GM19463 (cell line): ENCODE measurements around the gene PRR5.

ENCODE experiments used
- ATAC-seq: cut with Tn5 transposase; IDR thresholded peaks from one replicate; pipeline ENCODE4 v1.9.1; 2021; ENCODE audit warnings: mild to moderate bottlenecking, moderate library complexity; ENCODE audit not compliant: unreplicated experiment

Gene PRR5

DNA sequence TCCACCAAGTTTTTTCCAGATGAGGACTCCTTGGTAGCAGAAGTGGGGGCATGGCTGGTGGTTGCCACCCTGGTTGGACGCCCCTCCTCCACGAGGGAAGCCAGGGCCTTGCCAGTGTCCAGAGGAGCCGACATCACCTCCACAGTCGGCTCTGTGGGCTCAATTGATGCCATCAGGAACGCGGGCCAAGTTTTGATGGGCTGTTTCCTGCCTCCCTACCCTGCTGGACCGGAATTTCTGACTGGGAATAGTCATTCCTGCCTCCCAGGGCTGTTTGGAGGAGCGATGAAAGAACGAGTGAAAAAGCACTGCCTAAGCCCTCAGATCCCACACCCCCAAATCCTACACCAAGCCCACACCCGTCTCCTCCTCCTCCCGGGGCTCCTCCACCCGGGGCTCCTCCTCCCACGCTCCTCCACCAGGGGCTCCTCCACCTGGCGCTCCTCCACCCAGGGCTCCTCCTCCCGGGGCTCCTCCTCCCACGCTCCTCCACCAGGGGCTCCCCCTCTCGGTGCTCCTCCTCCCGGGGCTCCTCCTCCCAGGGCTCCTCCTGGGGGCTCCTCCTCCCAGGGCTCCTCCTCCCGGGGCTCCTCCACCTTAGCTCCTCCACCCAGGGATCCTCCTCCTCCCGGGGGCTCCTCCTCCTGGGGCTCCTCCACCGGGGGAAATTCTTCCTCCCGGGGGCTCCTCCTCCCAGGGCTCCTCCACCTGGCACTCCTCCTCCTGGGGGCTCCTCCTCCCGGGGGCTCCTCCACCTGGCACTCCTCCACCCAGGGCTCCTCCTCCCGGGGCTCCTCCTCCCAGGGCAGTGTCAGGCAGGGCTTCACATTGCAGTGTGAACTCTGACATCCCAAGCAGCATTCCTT, 10.0 kb upstream of the PRR5 start:
- no peak for ATAC-seq

DNA sequence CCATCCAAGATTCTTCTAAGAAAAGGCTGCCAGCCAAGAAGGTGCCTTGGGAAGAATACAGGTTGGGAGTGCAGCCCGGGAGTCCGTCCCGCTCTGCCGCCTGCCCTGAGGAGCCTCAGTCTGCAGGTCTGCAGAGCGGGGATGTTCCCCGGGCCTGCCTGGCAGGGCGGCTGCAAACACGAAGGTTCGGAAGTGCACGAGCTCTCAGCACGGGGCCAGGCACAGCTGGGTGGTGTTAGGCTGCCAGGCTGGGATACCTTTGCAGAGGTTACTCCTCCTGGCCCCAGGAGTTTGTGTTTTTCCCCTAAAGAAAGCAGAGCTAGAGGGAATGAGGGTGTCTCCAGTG, 9.4 kb upstream of the PRR5 start:
- no peak for ATAC-seq

DNA sequence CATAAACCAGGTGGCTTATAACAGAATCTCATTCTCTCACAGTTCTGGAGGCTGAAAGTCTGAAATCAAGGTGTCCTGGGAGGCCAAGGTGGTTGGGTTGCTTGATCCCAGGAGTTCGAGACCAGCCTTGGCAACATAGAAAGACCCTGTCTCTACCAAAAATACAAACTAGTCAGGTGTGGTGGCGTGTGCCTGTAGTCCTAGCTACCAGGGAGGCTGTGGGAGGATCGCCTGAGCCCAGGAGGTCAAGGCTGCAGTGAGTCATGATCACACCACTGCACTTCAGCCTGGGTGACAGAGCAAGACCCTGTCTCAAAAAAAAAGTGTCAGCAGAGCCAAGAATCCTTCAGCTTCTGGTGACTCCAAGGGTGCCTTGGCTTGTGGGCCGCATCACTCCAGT, 8.9 kb upstream of the PRR5 start:
- ATAC-seq = no peak

DNA sequence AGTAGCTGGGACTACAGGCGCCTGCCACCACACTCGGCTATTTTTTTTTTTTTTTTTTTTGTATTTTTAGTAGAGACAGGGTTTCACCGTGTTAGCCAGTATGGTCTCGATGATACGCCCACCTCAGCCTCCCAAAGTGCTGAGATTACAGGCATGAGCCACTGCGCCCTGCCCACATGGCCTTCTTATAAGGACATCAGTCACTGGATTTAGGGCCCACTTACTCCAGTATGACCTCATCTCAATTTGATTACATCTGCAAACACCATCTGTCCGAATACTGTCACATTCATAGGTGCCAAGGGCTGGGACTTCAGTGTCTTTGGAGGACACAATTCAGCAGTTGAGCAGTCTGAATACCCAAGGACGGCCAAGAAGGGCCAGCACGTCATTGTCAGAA, 8.2 kb upstream of the PRR5 start:
- no peak for ATAC-seq

DNA sequence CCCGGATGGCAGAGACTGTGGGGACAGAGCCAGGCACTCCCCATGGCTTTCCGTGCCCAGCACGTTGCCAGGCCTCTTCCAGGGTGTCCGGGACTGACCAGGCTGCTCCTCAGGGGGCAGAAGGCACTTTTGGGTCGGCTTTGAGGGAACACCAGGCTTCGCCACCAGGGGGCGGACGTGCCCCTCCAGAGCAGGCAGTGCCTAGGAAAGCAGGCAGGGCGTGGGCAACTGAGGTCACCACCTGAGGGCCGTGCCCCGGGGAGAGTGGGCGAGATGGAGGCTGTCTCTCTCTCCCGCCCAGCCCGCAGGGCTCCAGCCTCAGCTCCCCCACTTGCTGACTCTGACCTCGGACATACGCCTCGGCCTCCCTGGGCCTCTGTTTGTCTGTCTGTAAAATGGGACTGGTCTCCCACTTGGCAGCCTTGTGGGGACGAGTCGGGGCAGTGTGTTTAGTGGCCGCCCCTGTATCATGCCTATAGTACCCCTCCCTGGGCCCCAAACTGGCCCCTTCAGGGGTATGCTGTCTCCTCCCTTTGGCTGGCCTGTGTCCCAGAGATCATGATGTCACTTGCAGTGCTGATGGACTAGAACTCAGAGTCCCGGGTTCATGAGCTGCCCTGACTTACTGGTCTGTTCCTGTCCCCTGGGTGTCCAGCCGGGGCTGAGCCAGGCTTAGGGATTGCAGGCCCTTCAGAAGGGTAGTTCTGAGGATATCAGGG, 4.4 kb upstream of the PRR5 start:
- peak; percentile 41 for ATAC-seq

DNA sequence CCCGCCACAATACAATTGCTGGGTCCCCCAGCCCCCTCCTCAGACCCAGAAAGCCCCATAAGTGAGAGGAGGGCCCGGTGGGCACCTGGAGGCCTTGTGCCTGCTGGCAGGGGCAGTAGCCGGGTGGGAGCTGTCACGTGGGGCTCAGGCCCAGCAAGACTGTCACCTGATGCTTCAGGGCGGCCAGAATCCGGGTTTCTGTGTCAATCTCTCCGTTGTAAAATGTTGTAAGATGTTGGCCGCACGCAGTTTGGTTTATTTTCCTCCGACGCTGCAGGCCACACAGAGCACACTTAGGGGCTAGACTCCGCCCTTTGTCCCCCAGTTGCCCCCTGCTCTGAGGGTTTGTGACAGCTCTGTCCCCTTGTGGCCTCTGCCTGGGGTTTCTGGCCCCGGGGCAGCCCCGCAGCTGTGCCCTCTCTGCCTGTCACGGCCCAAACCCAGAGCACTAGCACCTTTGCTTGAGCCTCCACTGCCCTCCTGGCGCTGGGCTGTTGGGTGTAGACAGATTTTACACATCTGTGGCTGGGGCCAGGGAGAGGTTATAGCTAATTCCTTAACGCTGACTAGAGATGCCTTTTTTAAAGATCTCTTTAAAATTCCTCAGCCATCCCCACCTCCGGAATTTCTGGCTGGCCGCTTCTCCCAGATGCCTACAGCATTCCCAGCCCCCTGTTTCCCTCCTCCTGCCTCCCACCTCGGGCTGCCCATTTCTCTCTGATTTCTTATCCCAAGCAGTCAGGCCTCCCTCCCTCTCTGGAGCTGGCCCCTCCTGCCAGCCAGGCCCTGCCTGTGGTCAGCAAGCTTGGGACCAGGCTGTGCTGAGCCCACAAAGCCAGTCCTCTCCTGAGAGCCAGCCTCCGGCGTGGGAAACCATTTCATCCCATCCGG, 3.2 kb upstream of the PRR5 start:
- ATAC-seq = no peak

DNA sequence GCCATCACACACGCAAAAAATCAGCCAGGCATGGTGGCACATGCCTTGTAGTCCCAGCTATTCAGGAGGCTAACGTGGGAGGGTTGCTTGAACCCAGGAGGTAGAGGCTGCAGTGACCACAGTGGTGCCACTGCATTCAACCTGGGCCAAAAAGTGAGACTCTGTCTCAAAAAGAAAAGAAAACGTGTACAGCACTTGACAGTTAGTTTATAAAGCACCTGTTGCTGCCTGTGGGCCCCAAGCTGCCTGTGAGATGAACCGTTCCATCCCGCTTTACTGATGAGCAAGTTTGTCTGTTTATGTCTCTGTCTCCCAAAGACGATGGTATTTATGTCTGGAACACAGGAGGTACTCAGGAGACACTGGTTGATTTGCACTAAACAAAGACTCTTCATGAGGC, 1.5 kb upstream of the PRR5 start:
- ATAC-seq = no peak

DNA sequence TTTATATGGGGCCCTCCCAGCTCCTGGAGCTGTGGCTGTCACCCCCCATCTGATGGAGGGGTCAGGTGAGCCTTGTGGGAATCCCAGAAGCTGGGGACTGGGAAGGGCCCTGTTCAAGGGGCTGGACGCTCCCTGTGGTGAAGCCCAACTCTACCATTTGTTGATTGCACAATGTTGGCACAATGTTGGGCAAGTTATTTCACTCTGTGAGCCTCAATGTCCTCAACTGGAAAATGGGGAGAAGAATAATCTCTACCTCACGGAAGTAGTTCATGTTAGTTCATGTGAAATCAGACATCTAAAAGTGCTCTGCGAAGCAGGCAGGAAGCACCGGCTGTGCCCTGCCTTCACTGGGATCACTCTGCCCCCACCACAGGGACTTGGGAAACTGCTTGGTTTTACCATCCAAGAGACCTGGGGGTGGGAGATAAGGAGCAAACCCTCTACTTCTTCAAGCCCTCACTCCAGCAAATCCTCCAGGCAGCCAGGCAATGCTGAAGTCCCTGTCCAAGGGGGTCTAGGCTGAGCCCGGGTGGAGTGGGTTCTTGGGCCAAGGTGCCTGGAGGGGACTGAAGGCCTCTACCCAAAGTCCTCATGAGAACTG, 715 bp upstream of the PRR5 start:
- no peak for ATAC-seq

DNA sequence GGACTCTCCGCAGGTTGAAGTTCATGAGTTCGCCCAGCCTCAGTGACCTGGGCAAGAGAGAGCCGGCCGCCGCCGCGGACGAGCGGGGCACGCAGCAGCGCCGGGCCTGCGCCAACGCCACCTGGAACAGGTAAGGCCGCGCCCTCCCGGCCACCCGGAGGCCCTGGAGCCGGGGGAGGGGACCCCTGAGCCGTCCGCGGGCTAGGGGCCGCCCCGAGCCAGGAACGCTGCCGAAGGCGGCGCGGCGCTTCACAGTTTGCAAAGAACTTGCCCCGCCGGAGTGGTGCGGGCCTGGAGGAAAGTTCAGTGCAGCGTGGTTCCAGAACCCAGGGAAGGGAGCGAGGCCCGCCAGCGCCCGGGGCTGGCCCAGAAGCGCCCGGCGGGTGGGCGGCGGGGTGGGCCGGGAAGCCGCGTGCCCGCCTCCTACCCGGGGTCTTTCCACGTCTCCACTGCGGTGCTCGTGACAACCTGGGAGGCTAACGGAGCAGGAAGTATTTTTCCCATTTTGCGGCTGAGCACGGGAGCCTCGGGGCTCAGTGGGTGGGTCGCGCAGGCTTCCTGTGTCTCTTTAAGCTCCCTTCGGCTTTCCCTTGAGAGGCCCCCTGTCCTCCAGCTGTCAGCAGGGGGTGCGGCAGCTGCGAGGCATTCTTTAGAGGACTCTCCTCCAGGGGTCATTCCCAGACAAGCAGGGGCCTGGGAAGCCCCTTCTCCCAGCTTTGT, 635 bp downstream of the PRR5 start:
- peak; percentile 26 for ATAC-seq

DNA sequence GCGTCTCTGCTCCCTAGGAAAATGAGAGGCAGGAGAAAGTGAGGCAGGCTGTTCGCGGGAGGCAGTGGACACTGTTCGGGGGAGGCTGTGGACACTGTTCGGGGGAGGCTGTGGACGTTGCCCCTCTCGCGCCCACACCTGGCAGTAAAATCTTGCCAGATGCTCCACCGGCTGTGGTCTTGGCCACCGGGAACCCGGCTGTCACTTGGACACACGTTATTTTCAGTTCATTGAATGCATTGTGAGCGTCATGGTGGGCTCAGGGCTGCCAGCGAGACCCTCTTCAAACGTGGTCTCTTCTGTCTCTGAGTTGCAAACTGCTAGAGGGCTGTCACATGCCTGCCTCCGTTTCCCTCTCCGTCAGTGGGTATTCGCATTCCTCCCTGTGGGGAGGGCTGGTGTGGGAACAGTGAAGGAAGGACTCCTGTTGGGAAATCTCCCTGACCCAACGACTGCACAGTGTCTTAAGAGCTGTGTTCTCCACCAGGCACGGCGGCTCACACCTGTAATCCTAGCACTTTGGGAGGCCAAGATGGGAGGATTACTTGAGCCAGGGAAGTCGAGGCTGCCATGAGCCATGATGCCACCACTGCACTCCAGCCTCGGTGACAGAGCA, 1.4 kb downstream of the PRR5 start:
- no peak for ATAC-seq

DNA sequence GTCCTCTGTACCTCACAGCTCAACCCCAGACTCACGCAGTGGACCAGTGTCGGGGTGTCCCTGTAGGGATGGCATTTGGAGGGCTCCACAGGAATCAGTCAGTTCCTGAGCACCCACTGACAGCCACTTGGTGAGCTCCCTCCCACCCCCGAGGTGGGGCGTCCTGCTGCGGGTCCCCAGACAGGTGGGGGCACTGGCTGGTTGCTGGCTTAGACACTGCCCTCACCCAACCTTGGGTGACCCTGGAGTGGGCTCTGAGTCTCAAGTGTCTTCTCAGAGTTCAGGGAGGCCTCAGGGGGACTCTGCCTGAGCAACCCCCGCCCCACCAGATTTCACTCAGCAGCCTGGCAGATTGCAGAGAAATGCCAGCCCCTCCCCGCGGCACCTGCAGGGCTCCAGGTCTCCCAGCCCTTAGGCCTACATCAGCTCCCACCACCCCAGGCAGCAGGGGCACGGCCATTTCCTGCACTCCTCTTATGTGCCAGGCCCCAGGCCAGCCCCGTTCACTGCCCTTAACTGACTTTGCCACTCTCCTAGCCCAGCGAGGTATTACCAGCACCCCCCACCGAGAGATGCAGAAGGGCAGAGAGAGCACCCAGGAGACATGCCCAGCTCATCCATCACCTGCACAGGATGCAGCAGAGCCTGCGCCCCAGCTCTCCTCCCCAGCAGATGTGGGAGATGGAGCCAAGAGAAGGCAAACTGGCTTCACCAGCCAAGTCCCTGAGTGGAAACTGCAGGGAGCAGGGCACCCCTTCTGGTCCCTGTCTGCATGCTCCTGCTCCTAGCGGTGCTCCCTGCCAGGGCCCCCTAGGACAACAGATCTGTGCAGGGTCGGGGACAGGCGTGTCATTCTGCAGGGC, 2.4 kb downstream of the PRR5 start:
- ATAC-seq = no peak

DNA sequence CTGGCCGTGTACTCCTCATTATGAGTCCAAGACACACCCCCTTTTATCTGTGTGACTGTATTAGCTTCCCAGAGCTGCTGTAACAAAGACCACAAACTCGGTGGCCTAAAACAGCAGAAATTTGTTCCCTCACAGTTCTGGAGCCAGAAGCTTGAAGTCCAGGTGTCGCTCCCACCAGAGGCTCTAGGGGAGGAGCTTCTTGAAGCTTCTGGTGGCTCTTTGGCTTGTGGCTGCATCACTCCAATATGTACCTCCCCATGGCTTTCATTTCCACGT, 3.0 kb downstream of the PRR5 start:
- no peak for ATAC-seq

DNA sequence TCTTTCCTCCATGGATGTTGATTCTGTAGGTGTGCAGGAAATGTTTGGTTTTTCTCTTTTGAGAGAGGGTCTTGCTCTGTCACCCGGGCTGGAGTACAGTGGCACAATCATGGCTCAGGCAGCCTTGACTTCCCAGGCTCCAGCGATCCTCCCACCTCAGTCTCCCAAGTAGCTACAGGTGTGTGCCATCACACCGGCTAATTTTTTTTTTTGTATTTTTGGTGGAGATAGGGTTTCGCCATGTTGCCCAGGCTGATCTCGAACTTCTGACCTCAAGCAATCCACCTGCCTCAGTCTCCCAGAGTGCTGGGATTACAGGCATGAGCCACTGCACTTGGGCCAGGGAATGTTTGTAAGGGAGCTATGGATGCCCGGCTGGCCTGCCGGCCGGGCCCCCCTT, 4.5 kb downstream of the PRR5 start:
- ATAC-seq = no peak

DNA sequence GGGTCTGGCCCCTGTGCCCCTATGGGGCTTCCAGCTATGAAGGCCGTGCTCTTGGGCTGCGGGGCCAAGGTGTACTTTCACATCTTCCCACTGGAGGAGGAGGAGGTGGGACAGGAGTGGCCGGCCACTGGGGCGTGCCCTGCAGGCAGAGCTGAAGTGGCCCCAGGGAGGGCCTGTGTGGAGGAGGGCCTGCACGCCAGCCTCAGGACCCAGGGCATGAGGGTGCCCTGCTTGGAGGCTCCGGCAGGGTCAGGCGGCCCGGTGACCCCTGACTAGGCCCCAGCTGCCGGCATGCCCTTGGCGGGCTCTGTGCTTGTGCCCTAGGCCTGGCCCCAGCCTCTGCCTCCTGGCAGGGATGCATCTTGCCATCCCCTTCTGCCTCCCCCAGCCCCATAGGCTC, 5.2 kb downstream of the PRR5 start:
- ATAC-seq = no peak

DNA sequence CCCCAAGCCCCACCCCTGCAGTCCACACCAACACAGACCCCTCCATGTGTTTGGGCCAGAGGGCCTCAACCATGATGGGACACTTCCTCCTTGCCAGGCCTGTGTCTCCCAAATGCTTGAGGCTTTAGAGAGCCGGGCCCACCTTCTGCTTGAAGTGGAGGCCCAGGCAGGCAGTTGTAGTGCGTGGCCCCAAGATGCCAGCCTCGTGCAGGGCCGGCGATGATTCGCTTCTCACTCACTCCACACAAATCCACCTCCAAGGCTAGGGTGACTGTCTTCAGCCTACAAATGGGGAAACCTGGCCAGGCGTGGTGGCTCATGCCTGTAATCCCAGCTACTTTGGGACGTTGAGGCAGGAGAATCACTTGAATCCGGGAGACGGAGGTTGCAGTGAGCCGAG, 5.7 kb downstream of the PRR5 start:
- no peak for ATAC-seq

DNA sequence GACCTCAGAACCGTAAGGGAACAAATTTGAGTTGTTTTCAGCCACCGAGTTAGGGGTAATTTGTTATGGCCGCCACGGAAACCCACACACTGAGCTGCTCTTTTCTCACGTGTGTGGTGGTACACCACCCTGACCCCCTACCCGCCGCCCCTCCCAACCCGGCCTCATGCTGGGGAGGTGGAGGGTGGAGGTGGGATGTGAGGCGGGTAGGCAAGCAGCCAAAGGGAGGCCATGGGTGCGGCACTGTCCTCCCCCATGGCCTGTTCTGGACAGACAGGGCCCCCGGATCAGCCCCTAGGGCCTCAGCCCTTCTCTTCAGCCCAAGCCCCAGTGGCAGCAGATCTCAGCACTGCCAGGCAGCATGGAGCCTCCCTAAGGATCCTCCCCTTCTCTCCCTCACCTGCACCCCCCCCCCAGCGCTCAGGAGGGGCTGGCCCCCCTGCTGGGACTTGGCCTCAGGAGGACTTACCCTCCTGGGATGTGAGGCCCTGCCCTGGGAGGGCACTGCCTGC, 7.9 kb downstream of the PRR5 start:
- ATAC-seq = no peak

DNA sequence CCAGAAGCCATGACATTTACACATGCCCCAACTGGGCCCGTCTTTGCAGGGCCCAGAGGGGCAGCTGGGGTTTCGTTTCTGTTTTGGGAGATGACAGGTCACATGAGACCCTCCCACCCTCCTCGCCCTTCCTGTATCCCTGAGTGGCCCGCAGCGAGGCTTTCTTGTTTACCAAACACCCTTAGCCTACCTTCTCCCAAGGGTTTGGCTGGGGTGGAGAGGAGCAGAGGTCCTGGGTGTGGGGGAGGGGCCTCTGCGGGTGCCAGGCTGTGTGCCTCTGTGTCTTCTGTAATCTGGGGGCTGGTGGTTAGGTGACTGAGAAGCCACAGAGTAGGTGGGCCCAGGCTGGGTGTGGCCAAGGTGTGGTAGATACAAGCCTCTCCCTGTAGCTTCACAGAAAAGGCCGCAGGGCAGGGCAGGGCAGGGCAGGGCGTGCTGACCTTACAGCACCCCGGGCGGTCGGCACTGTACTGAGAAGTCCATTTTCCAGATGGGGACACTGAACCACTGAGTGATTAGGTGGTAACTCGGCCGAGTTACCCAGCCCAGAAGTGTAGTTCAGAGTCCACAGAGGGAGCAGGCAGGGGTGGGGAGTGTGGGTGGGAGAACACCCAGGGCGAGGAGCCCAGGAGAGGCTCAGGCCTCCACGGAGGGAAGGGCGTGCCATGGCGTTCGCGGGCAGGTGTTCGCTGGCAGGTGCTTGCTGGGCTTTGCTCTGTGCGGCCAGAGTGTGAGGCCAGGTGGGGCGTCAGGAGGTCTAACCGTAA, 8.7 kb downstream of the PRR5 start:
- no peak for ATAC-seq

DNA sequence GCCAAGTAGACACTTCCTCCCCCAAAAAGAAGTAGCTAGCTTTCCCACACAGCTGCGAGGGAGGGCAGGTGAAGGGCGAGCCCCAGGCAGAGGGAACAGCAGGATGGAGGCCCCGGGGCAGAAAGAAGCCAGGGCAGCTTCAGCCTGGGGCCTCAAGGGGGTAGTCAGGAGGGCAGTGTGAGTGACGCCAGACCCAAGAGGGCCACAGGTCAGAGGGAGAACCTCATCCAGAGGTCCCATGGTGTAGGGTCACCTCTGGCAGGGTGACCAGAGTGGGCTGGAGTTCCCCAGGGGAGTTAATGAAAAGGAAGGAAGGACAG, 9.2 kb downstream of the PRR5 start:
- no peak for ATAC-seq
